NCI-H2107 treated with DMSO at 0.1 percent for 48 hours (cell line): ENCODE data around the gene NPFFR1.
A peak's percentile ranks its signal among the peaks of the same experiment; 100 is the strongest.

ENCODE experiments used
- DNase-seq: peaks from one replicate; lab custom pipeline; 2025; ENCODE audit not compliant: unreplicated experiment; lab: John Stamatoyannopoulos, UW

Gene NPFFR1

DNA sequence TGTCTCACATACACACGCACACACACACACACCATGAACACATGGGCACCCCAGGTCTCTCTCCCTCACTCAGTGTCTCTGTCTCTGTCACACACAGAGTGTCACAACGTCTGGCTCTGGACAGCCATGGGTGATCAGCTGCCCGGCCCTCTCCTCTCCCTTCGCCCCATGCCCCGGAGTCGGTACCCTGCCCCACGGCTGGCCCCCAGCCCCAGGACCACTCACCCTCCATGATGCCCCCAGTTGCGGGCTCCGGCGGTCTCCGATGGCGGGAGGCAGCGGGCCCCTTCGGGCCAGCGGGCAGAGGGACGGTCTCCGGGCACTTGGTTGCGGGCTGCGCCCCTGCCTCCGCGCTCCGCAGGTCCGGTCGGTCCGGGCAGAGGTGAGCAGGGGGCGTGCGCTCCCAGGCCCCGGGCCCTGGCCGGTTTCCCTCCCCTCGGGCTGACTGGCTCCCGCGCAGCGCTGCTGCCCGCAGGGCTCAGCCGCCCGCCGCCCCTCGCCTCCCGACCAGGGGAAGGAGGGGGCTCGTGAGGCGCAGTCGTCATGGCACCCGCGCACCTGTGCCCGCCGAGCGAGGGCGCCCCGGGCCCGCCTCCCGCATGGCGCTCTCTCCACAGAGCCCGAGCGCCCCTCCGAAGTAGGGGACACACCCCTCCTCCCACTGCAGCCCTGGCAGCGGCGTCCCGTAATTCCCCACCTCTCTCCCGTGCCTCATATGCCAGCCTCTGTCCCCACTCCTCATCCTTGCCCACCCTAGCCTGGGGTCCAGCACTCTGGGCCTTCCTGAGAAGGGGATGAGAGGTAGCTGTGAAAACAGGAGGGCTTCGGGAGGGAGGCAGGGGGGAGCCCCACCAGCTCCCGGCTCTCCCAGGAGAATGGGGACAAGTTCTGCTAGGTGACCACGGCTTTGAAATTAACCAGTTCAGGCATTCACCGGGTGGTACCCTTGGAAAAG is at the start of gene NPFFR1:
Gene NPFFR1, minus strand, starts transcription at position 560 of the 955 bp plus-strand sequence. Its CDS starts 328 bp downstream, at position 232.
- no peak for DNase-seq

DNA sequence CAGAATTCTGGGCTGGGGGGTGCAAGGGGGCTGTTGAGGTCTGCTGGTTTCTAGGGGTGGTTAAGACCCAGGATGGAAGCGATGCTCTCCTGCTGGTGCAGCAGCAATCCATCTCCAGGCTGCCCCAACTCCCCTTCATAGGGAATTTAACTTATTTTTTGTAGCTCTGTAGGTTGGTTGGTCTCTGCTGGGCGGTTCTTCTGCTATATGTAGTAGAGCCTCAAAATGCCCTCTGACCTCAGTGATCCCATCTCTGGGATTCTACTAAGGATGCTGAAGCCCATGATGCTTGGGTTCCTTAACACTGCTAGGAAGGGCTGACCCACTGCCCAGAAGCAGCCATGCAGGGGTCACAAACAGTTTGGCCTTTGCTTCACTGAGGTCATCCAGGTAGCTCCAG is 49.5 kb upstream of the NPFFR1 start:
- no peak for DNase-seq

GRCh38 chr10:70331486-70332268 is 47.9 kb upstream of the NPFFR1 start:
- peak; percentile 2 for DNase-seq

GRCh38 chr10:70331160-70331485 is 47.3 kb upstream of the NPFFR1 start:
- no peak for DNase-seq

- no peak for DNase-seq
Observed at GRCh38 chr10:70330671-70331070, 46.9 kb upstream of the NPFFR1 start.

DNA sequence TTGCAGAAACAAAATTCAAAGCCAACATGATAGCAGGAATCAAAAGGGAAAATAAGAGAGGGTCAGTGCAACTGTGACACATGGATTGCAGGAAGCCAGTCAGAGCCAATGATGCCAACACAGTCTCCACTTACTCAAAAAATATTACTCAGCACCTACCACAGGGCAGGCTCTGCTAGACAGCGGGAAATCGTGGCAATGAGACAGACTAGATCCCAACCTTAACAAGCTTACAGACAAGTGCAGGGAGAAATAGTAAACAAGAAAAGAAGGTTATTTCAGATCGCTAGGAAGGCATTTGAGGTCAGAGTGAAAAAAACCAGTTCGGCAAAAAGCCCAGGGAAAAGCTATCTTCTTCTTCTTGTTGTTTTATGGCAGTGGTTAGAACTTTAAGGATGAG is 45.2 kb upstream of the NPFFR1 start:
- DNase-seq = no peak

DNA sequence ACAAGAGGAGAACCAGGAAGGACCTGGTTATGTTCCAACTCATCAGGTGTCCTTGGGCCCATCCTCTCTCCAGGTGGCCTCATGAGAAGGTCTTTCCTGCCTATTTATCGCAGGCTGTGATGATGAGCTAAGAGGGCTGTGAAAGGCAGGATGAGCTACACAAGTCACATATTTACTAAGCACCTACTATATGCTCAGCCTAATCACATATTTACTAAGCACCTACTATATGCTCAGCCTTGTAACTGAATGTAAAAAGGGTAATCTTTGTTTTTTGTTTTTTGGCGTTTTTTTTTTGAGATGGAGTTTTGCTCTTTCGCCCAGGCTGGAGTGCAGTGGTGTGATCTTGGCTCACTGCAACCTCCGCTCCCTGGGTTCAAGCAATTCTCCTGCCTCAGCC is 44.2 kb upstream of the NPFFR1 start:
- DNase-seq = no peak

DNA sequence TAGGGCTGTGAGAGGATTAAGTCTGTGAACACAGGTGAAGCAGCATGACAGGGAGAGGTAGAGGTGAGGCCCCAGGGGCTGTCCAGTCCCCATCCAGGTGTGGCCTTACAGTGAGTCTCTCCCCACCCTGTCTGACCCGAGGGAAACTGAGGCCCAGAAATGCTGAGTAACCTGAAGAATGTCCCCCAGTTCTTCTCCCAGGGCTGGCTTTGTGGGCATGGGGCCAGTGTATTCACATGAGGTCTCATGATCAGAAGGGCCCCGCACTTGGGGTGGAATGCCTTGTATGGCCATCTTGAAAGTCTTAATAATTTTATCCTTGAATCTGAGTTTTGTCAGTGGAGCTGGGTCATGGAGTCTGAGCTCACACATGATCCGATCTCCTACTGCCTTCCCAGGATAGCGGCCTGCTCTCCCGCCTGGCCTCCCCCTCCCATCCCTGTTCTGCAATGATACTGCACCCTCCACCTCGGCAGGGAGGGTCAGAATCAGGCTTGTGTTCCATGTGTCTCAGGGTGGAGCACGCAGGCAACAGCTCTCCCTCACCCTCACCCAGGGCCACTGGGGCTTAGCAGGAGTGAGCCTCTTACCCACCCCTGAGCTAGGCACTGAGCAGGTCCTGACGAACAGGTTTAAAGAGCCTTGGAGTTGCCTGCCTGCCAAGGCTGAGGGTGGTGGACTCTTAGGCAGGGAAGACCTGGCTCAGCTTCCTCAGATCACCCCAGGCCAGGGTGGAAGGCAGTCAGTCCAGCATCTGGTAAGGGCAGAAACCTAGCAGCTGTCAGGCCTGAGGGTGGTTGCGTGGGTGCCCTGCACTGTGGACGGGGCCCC is 41.4 kb upstream of the NPFFR1 start:
- DNase-seq = no peak

GRCh38 chr10:70324339-70324861 is 40.6 kb upstream of the NPFFR1 start:
- DNase-seq = no peak

GRCh38 chr10:70323697-70324338 is 40.0 kb upstream of the NPFFR1 start:
- DNase-seq = no peak

DNA sequence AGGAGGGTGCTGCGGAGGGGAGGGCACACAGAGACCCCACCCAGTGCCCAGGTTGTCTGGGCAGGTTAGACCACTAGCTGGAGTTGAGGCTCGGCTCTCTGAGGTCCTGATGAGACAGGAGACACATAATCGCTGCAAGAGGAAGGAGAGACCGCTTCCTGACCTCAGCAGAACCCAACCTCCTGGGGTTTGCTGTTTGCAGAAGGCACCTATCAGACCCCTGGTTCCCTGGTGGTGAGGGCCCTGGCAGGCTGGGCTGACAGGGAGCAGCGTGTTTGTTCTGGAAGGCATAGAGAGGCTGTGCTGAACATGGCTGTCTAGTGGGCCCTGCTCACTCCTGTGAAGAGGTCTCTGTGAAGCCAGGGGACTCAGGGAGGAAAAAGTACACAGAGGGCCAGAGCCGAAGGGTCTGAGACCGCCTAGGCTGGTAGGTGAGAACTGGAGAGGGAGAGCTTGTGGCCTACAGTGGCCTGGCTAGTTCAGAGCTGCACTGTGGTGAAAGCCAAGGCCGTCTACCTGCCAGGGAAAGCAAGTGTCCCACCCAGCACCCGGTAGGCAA is 39.4 kb upstream of the NPFFR1 start:
- no peak for DNase-seq

- DNase-seq = no peak
Observed at GRCh38 chr10:70321897-70322890, 38.4 kb upstream of the NPFFR1 start.

- no peak for DNase-seq
Observed at GRCh38 chr10:70321233-70321632, 37.4 kb upstream of the NPFFR1 start.

DNA sequence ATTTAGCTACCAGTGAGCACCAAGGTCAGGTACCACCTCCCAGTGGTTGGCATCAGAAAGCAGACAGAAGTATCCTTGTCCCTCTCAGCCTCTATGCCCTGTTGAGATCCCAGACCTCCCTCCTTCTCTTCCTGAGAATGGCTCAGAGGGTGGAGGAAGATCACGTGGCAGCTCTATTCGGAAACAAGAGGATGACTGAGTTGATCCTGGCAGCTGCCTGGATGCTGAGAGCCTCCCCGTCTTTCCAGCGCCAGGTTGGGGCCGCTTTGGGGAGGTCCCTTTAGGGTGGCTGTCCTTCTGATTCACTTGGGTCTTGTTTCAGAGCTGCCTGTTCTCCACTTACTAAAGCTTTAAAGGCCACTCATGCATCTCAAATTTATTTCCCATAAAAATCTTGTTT is 36.9 kb upstream of the NPFFR1 start:
- peak; percentile 44 for DNase-seq

DNA sequence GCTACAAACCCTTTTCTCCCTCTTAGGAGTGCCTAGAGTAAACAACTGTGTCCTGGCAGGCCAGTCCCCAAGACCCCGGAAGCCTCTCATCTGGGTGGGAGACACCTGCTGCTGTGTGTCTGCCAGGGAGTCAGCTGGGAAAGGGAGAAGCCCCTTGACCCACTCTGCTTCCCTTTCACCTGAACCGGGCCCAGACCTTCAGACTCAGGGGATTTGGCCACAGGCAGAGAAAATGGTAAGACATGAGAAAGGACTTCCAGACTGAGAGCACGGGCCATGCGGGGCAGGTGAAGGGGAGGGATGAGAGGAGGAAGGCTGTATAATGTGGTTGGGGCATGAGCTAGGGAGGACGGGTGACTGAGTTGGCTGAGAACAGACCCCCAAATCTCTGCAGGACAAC is 36.0 kb upstream of the NPFFR1 start:
- DNase-seq = no peak

DNA sequence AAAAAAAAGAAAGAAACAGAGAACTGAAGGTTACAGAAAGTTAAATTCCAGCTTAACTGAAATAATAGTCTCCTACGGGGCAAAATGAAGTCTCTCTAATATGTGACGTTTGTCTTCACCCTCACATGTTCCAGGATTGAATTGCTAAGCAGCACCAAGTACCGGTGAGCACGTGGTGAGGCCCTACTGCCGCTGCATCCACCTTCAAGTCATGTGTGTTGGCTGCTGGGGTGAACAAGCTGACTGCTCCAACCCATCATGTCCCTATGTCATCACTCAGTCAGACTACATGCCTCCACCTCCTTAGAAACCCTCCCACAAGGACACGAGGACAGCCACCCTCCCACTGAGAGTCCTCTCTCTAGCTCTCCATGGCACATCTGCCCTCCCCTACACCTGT is 35.4 kb upstream of the NPFFR1 start:
- no peak for DNase-seq

DNA sequence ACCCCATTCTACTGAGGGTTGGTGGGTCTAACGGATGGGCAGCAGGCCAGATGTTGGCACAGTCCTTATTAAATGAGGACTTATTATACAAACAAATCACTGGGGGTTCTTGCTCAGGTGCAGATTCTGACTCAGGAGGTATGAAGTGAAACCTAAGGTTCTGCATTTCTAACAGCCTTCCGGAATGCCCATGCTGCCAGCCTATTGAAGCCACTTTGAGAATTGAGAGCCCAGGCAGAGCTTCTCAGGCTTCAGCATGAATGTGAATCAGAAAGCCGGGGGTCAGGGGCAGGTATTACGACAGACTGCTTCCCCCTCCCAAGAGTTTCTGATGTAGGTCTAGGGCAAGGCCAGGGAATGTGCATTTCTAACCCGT is 34.1 kb upstream of the NPFFR1 start:
- no peak for DNase-seq

GRCh38 chr10:70317272-70317942 is 33.6 kb upstream of the NPFFR1 start:
- DNase-seq = no peak

- no peak for DNase-seq
Observed at GRCh38 chr10:70315815-70316214, 32.0 kb upstream of the NPFFR1 start.
